Tibial artery (tissue), 4 donors: ENCODE data around the gene SLFN11.

Source experiments
- DNase-seq, 2 donors: peaks; one replicate each; pipeline ENCODE4 v3.0.0-alpha.2; 2019
- H3K27ac ChIP-seq, 2 donors: fragments of 200-600 bp; sonication (generic) in 1 of 2; 1 replicate in 1 of 2; 2 replicates in 1 of 2; pipeline ENCODE4 v1.5.1; 2018 to 2019; ENCODE audit warnings: mild to moderate bottlenecking in 1 of 2
- H3K27me3 ChIP-seq, 2 donors: fragments of 200-600 bp; sonication (generic) in 1 of 2; one replicate each; pipeline versions ENCODE4 v1.5.1 to v1.6.0; 2016 to 2019
- H3K36me3 ChIP-seq, 3 donors: fragments of 200-600 bp; sonication (generic) in 2 of 3; one replicate each; pipeline ENCODE4 v1.5.1; 2016 to 2019; ENCODE audit warnings: mild to moderate bottlenecking in 2 of 3
- H3K4me1 ChIP-seq, 4 donors: fragments of 200-600 bp; sonication (generic) in 2 of 4; 1 replicate in 3 of 4; 2 replicates in 1 of 4; pipeline ENCODE4 v1.5.1; 2016 to 2019
- H3K4me3 ChIP-seq, 2 donors: fragments of 200-600 bp; sonication (generic) in 1 of 2; 1 replicate in 1 of 2; 2 replicates in 1 of 2; pipeline ENCODE4 v1.5.1; 2018 to 2019; ENCODE audit warnings: mild to moderate bottlenecking in 2 of 2
- H3K9me3 ChIP-seq, 3 donors: fragments of 200-600 bp; sonication (generic) in 1 of 3; one replicate each; pipeline ENCODE4 v1.5.1; 2016 to 2019
- intact Hi-C: fragments of 100-400 bp; cut with DNase I; formaldehyde crosslinking; loops from one replicate; pipeline ENCODE4 v1.15.0; 2023; ENCODE audit warnings: low total_unique reads
- TF ChIP-seq, protein P1 (sequence below), 2 experiments: fragments of 200-600 bp in 1 of 2; fragments of 450-650 bp in 1 of 2; IDR thresholded peaks; one replicate each; pipeline ENCODE4 v1.5.1; 2017 to 2019; ENCODE audit warnings: antibody characterized with exemption in 2 of 2, mild to moderate bottlenecking in 1 of 2, moderate library complexity in 1 of 2

The SLFN11 gene

DNA sequence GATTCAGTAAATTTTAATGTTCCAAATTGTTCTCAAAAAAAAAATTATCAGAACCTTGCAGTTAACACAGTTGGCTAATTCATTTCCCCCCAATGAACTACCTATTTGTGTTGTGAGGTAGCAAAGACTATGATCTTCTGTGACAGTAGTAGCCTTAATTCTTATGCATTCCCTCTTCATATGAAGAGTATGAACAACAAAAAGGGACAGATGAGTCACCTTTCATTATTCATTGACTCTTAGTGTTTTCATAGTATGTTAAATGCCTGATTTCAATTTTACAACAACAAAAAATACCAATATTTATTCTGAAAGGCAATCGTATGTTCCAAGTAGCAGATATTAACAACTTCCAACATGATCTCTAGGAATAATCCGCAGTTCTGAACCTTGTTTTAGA is 3.6 kb upstream of the SLFN11 start:
- Histone ChIP-seq H3K27ac (no peak overlapping the region), H3K36me3 (no peaks in the 10 kb centered on the region), H3K9me3 (no peaks in the 10 kb centered on the region), H3K4me3 (no peak overlapping the region), H3K27me3 (peaks cover 0 to 12% of the 10 kb centered on the region in 2 donors), H3K4me1 (peaks cover 0 to 27% (median 9%) of the 10 kb centered on the region in 4 donors)
- TF ChIP-seq, protein P1, sequence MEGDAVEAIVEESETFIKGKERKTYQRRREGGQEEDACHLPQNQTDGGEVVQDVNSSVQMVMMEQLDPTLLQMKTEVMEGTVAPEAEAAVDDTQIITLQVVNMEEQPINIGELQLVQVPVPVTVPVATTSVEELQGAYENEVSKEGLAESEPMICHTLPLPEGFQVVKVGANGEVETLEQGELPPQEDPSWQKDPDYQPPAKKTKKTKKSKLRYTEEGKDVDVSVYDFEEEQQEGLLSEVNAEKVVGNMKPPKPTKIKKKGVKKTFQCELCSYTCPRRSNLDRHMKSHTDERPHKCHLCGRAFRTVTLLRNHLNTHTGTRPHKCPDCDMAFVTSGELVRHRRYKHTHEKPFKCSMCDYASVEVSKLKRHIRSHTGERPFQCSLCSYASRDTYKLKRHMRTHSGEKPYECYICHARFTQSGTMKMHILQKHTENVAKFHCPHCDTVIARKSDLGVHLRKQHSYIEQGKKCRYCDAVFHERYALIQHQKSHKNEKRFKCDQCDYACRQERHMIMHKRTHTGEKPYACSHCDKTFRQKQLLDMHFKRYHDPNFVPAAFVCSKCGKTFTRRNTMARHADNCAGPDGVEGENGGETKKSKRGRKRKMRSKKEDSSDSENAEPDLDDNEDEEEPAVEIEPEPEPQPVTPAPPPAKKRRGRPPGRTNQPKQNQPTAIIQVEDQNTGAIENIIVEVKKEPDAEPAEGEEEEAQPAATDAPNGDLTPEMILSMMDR (IDR thresholded peaks at IDR 0.05), result no peak
- DNase-seq, result no peak
- intact Hi-C loops, result no loop called here

DNA sequence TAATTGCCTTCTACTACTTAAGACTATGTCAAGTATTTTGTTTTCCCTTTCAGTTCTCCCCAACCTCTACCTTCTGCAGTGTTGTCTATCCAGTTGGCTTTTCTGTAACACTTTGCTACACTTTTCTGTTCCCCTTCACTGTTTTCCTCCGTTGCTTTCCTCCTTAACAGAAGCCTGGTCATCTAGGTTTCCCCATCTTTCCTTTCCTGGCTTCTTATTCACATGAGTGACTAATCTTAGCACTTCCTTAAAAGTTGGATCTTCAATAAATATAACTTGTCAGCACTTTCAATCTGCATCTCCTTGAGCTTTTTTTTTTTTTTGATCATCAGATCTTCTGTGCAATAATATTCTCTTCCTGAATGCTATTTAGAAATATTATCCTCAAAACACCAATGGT is 2.8 kb upstream of the SLFN11 start:
- Histone ChIP-seq H3K27me3 (peaks cover 0 to 12% of the 10 kb centered on the region in 2 donors), H3K4me3 (no peak overlapping the region), H3K4me1 (peaks cover 0 to 27% (median 9%) of the 10 kb centered on the region in 4 donors), H3K36me3 (no peaks in the 10 kb centered on the region), H3K9me3 (no peaks in the 10 kb centered on the region), H3K27ac (peak overlapping the region; percentile 16 to 37)
- no peak for DNase-seq
- TF ChIP-seq, protein P1 (IDR thresholded peaks at IDR 0.05), result no peak
- intact Hi-C loops, result no loop called here

DNA sequence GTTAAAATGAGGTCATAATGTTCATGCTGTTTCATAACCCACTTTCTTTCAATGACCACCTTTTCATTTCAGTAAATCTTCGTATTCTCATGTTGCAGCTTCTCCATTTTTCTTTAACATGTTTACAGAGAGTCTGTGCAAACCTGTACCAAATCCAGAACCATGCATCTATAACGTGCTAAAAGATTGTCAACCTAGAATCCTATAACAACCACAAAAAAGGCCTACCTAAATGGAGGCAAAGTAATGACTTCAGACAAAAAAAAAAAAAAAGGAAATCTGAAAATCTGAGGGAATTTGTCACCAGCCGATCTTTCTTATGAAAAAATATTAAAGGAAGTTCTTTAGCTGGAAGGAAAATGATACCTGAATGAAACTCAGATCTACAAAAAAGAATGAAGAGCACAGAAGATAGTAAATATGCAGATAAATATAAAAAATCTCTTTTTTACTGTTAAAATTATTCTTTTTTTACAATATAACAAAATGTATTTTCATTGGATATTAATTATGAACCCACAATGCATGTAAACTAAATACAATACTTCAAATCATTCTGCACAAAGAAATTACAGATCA is 1.4 kb upstream of the SLFN11 start:
- Histone ChIP-seq H3K27ac (peak overlapping the region; percentile 85 to 86), H3K4me1 (peaks cover 0 to 27% (median 9%) of the 10 kb centered on the region in 4 donors), H3K36me3 (no peaks in the 10 kb centered on the region), H3K4me3 (peak overlapping the region; percentile 60 to 75), H3K9me3 (peaks cover 0 to 7% (median 4%) of the 10 kb centered on the region in 3 donors), H3K27me3 (peaks cover 0 to 12% of the 10 kb centered on the region in 2 donors)
- intact Hi-C loops, result no loop called here
- no peak for DNase-seq
- TF ChIP-seq, protein P1 (IDR thresholded peaks at IDR 0.05), result no peak

DNA sequence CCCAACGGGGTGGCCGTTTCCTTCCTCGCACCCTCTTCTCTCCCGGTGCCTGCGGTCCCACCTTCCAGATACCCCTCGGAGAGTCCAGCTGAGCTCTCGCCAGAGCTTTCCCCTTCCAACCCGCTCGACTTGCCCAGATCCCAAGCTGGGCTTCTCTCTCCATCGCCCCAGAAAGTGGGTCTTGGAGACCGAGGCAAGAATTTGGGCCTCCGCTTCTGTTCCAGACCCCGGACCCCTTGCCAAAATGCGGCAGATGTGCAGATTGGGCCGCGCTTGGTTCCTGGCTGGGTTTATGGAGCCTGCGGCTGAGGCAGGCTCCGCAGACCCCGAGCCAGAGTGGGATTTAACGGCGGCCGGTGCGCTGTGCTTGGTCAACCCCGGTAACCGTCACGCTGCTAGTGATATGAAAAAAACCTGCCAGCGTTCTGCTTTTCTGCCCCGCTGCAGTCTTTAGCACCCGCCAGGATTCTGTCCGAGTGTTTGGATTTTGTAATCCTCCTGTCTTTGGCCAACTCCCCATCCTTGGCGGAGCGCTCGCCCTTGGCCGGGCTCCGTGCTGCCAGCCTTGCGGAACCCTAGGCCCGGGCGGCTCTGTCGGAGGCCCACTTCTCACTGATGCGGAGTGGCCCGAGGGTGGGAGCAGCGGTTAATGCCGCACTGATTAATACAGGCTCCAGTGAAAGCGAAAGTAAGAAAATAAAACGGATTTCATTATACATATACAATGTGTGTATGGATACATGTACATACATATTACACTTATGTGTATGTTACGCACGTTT is 754 bp upstream of the SLFN11 start:
- peak overlapping the region; percentile 85 to 86 for H3K27ac ChIP-seq
- peaks cover 0 to 27% (median 9%) of the 10 kb centered on the region in 4 donors for H3K4me1 ChIP-seq
- H3K36me3 ChIP-seq, result no peaks in the 10 kb centered on the region
- H3K27me3 ChIP-seq, result peaks cover 0 to 12% of the 10 kb centered on the region in 2 donors
- intact Hi-C loops, result no loop called here
- peaks cover 0 to 9% (median 4%) of the 10 kb centered on the region in 3 donors for H3K9me3 ChIP-seq
- H3K4me3 ChIP-seq, result peak overlapping the region; percentile 60 to 75
- peak; percentile 69 to 81 for DNase-seq
- TF ChIP-seq, protein P1 (IDR thresholded peaks at IDR 0.05), result no peak

DNA sequence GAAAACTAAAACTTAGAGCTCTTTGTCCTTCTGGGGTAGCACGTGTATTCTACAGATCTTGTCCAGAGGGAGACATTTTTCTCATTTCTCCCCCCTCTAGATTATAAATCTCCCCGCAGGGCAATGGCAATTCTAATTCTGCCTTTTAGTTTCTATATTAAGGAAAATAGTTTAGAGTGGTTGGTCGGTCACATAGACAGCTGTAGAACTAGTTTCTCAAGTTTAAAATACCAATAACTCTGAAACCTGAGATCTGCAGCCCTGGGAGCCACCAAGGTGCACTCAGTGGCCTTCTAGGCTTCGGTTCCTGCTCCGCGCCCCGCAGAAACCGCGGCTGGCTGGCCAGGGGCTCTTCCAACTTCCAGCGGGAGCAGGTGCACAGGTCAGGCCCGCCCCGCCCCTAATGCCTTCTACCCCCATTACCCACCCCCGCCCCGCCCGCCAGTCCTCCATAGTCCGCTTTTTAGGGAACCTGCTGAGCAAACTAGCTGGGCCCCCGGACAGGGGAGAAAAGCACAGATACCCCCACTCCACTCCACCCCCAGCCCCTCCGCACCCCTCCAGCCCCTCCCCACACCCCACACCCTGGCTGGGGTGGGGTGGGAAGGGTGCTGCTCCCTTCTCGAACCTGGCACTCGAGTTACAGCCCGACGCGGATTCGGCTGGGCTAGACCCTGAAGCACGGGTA is 431 bp downstream of the SLFN11 start:
- peaks cover 0 to 27% (median 9%) of the 10 kb centered on the region in 4 donors for H3K4me1 ChIP-seq

More for the DNA sequence above, 431 bp downstream of the SLFN11 start:
- Histone ChIP-seq H3K36me3 (no peaks in the 10 kb centered on the region), H3K4me3 (peak overlapping the region; percentile 60 to 75), H3K27ac (peak overlapping the region; percentile 85 to 86), H3K27me3 (peaks cover 0 to 12% of the 10 kb centered on the region in 2 donors), H3K9me3 (peaks cover 0 to 9% (median 4%) of the 10 kb centered on the region in 3 donors)
- peak in 1 of 2 donors; percentile 22 for DNase-seq
- intact Hi-C loops, result no loop called here
- TF ChIP-seq, protein P1 (IDR thresholded peaks at IDR 0.05), result no peak
